H1 (cell line): Measurements from ENCODE around the gene BIRC7. TPM values are rescaled to one million over a fixed set of nuclear protein-coding genes. Genes with fewer than 3 reads are reported as not detected.
"Not testable (repeated sequence)": the region's sequence is repeated elsewhere in the genome, so short reads cannot be mapped to it uniquely, and the experiment has no call there.

Source experiments
- CTCF ChIA-PET: fragments of 300-600 bp; sonication (Branson Sonifier 250); formaldehyde crosslinking; loops from one replicate; lab custom pipeline; 2021; ENCODE audit not compliant: partially characterized antibody; lab: Charles Lee
- POLR2A ChIA-PET: fragments of 300-600 bp; sonication (Branson Sonifier 250); formaldehyde crosslinking; loops from one replicate; lab custom pipeline; 2021; ENCODE audit warnings: inconsistent platforms; ENCODE audit not compliant: partially characterized antibody; lab: Charles Lee
- DNase-seq, 2 experiments: peaks; one replicate each; pipeline versions ENCODE4 v3.0.0 to v3.0.0-alpha.2; 2010 to 2022; ENCODE audit warnings: low spot score in 2 of 2, low read depth in 1 of 2, mixed read lengths in 1 of 2
- FAIRE-seq: peaks from 2 replicates; lab custom pipeline; 2011; peaks lifted over from hg19 to GRCh38; lab: Jason Lieb, UNC
- H2AFZ ChIP-seq: 2 replicates; pipeline ENCODE4 v1.8.1; 2012; ENCODE audit warnings: low read length, inconsistent platforms
- H2AK5ac ChIP-seq: 2 replicates; pipeline ENCODE4 v1.6.1; 2013; ENCODE audit warnings: low read depth, low read length
- H2BK120ac ChIP-seq: replicated peaks from 2 replicates; pipeline ENCODE3; 2013; ENCODE audit warnings: low read depth, low read length, inconsistent platforms
- H2BK12ac ChIP-seq: 2 replicates; pipeline ENCODE4 v1.6.1; 2013; ENCODE audit warnings: low read depth, low read length
- H2BK15ac ChIP-seq: 2 replicates; pipeline ENCODE4 v1.6.1; 2013; ENCODE audit warnings: low read length
- H2BK20ac ChIP-seq: 2 replicates; pipeline ENCODE4 v1.6.1; 2013; ENCODE audit warnings: low read length
- H2BK5ac ChIP-seq: 2 replicates; pipeline ENCODE4 v1.6.1; 2013; ENCODE audit warnings: low read depth, low read length
- H3K14ac ChIP-seq: 2 replicates; pipeline ENCODE4 v1.6.1; 2013; ENCODE audit warnings: inconsistent platforms; ENCODE audit not compliant: insufficient read length
- H3K18ac ChIP-seq: 2 replicates; pipeline ENCODE4 v1.6.1; 2013; ENCODE audit warnings: low read length; ENCODE audit errors: extremely low read depth
- H3K23ac ChIP-seq: 2 replicates; pipeline ENCODE4 v1.6.1; 2013; ENCODE audit warnings: inconsistent platforms; ENCODE audit not compliant: insufficient read length
- H3K23me2 ChIP-seq: 2 replicates; pipeline ENCODE4 v1.6.1; 2013; ENCODE audit warnings: low read depth, low read length
- H3K27ac ChIP-seq: 2 replicates; pipeline ENCODE4 v1.6.1; 2011; ENCODE audit warnings: low read depth, low read length, inconsistent platforms
- H3K27me3 ChIP-seq, 4 experiments: replicated peaks in 1 of 4; 1 replicate in 1 of 4; 2 replicates in 3 of 4; pipeline versions ENCODE4 v1.6.1 to v1.8.1; 2011 to 2013; ENCODE audit warnings: low read length in 3 of 4, mild to moderate bottlenecking in 3 of 4, inconsistent platforms in 2 of 4, mixed read lengths in 2 of 4, moderate library complexity in 1 of 4; ENCODE audit not compliant: control insufficient read depth in 3 of 4, insufficient read depth in 3 of 4; ENCODE audit errors: extremely low read depth in 1 of 4
- H3K36me3 ChIP-seq, 4 experiments: 2 replicates each; pipeline versions ENCODE4 v1.6.1 to v1.8.1; 2011 to 2013; ENCODE audit warnings: mild to moderate bottlenecking in 4 of 4, low read length in 3 of 4, moderate library complexity in 2 of 4, control low read depth in 1 of 4, inconsistent platforms in 1 of 4; ENCODE audit not compliant: insufficient read depth in 4 of 4, control insufficient read depth in 2 of 4
- H3K4ac ChIP-seq: replicated peaks from 2 replicates; pipeline ENCODE3; 2013; ENCODE audit warnings: low read length, low read depth, mixed read lengths, inconsistent platforms; ENCODE audit not compliant: insufficient read length
- H3K4me1 ChIP-seq, 4 experiments: replicated peaks in 1 of 4; 1 replicate in 1 of 4; 2 replicates in 3 of 4; pipeline versions ENCODE4 v1.6.1 to v1.8.1; 2011 to 2013; ENCODE audit warnings: low read length in 3 of 4, inconsistent platforms in 2 of 4, mixed read lengths in 1 of 4; ENCODE audit not compliant: insufficient read depth in 4 of 4, control insufficient read depth in 3 of 4
- H3K4me2 ChIP-seq, 2 experiments: 2 replicates each; pipeline versions ENCODE4 v1.6.1 to v1.8.1; 2011 to 2013; ENCODE audit warnings: low read depth in 2 of 2, low read length in 2 of 2, control low read depth in 1 of 2, inconsistent platforms in 1 of 2, mild to moderate bottlenecking in 1 of 2; ENCODE audit not compliant: insufficient read depth in 1 of 2
- H3K4me3 ChIP-seq, 4 experiments: fragments of 200-600, 300-600 bp in 1 of 4; sonication (generic), shearing (Covaris generic), sonication (Bioruptor Twin) in 1 of 4; 2 replicates each; pipeline versions ENCODE4 v1.5.1 to v1.8.1; 2011 to 2016; ENCODE audit warnings: low read length in 4 of 4, low read depth in 3 of 4, control low read depth in 2 of 4, inconsistent platforms in 2 of 4, mild to moderate bottlenecking in 2 of 4, mixed read lengths in 1 of 4, moderate library complexity in 1 of 4; ENCODE audit not compliant: insufficient read depth in 2 of 4; ENCODE audit errors: extremely low read depth in 1 of 4
- H3K56ac ChIP-seq: replicated peaks from 2 replicates; pipeline ENCODE3; 2013; ENCODE audit warnings: low read depth, mild to moderate bottlenecking, mixed read lengths, low read length, inconsistent platforms; ENCODE audit not compliant: insufficient read length
- H3K79me1 ChIP-seq: 2 replicates; pipeline ENCODE4 v1.6.1; 2013; ENCODE audit warnings: low read depth, low read length, control low read depth
- H3K79me2 ChIP-seq, 2 experiments: 2 replicates each; pipeline versions ENCODE4 v1.6.1 to v1.8.1; 2012 to 2013; ENCODE audit warnings: low read length in 2 of 2, mild to moderate bottlenecking in 2 of 2, inconsistent platforms in 1 of 2; ENCODE audit not compliant: insufficient read depth in 2 of 2, control insufficient read depth in 1 of 2
- H3K9ac ChIP-seq, 4 experiments: replicated peaks in 1 of 4; 1 replicate in 1 of 4; 2 replicates in 3 of 4; pipeline versions ENCODE4 v1.6.1 to v1.8.1; 2011 to 2013; ENCODE audit warnings: low read depth in 3 of 4, low read length in 3 of 4, control low read depth in 2 of 4, mild to moderate bottlenecking in 2 of 4, moderate library complexity in 2 of 4, inconsistent platforms in 1 of 4; ENCODE audit errors: extremely low read depth in 1 of 4
- H3K9me3 ChIP-seq, 2 experiments: 2 replicates each; pipeline versions ENCODE4 v1.6.1 to v1.8.1; 2012 to 2013; ENCODE audit warnings: mild to moderate bottlenecking in 2 of 2, moderate library complexity in 2 of 2, control low read depth in 1 of 2, inconsistent platforms in 1 of 2, low read depth in 1 of 2, low read length in 1 of 2, mixed read lengths in 1 of 2; ENCODE audit not compliant: insufficient read depth in 2 of 2
- H4K20me1 ChIP-seq, 2 experiments: replicated peaks in 1 of 2; 2 replicates each; pipeline versions ENCODE3 to v1.8.1; 2011 to 2013; ENCODE audit warnings: inconsistent platforms in 2 of 2, low read length in 2 of 2, mild to moderate bottlenecking in 1 of 2; ENCODE audit not compliant: insufficient read depth in 2 of 2, control insufficient read depth in 1 of 2
- H4K5ac ChIP-seq: 2 replicates; pipeline ENCODE4 v1.6.1; 2013; ENCODE audit warnings: low read length, low read depth, mixed read lengths, inconsistent platforms; ENCODE audit not compliant: insufficient read length
- H4K8ac ChIP-seq: 2 replicates; pipeline ENCODE4 v1.8.0; 2013; ENCODE audit warnings: mild to moderate bottlenecking, moderate library complexity, low read length, inconsistent platforms; ENCODE audit not compliant: insufficient read depth; ENCODE audit errors: extremely low read depth
- H4K91ac ChIP-seq: replicated peaks from 2 replicates; pipeline ENCODE3; 2013; ENCODE audit warnings: low read length, mixed read lengths, inconsistent platforms; ENCODE audit not compliant: insufficient read length
- ASH2L ChIP-seq: fragments of 200-600, 300-600 bp; sonication (generic); IDR thresholded peaks from one replicate; pipeline ENCODE4 v1.7.1; 2017; ENCODE audit warnings: low read length
- BCL11A ChIP-seq, 2 experiments: IDR thresholded peaks; one replicate each; pipeline ENCODE4 v1.6.1; 2011; ENCODE audit warnings: low read depth in 2 of 2, low read length in 2 of 2, mild to moderate bottlenecking in 2 of 2
- CREB1 ChIP-seq: IDR thresholded peaks from 2 replicates; pipeline ENCODE4 v1.6.1; 2012; ENCODE audit warnings: inconsistent platforms
- POLR2A ChIP-seq, 2 experiments: IDR thresholded peaks; 1 replicate in 1 of 2; 2 replicates in 1 of 2; pipeline ENCODE4 v1.6.1; 2011; ENCODE audit warnings: low read depth in 2 of 2, low read length in 2 of 2, mild to moderate bottlenecking in 2 of 2; ENCODE audit errors: control extremely low read depth in 1 of 2
- RAD21 ChIP-seq, 2 experiments: IDR thresholded peaks in 1 of 2; conservative IDR thresholded peaks in 1 of 2; 2 replicates each; pipeline ENCODE4 v1.6.1; 2011; ENCODE audit warnings: low read depth in 2 of 2, low read length in 2 of 2, improper control_type of control experiment in 1 of 2, inconsistent platforms in 1 of 2, mild to moderate bottlenecking in 1 of 2, moderate library complexity in 1 of 2
- TEAD4 ChIP-seq: IDR thresholded peaks from 2 replicates; pipeline ENCODE4 v1.6.1; 2012; ENCODE audit warnings: low read depth, low read length, inconsistent platforms, mixed read lengths
- ZNF274 ChIP-seq: IDR thresholded peaks from 2 replicates; pipeline ENCODE4 v1.7.0; 2012; ENCODE audit warnings: low read length, borderline replicate concordance; ENCODE audit errors: extremely low read depth
- WGBS, 2 experiments: shearing (Covaris generic) in 1 of 2; methylation state at CpG; one replicate each; pipeline versions ENCODE4 v1.1.6 to v1.1.7; 2013 to 2015; ENCODE audit warnings: low lambda C conversion rate in 2 of 2, mixed read lengths in 2 of 2, inconsistent platforms in 1 of 2, low coverage in 1 of 2, missing lambda C conversion rate in 1 of 2; ENCODE audit not compliant: insufficient replicate concordance in 2 of 2, insufficient coverage in 1 of 2, insufficient read length in 1 of 2; ENCODE audit errors: extremely low coverage in 1 of 2, missing lambda C conversion rate in 1 of 2; 5-methylcytosine and 5-hydroxymethylcytosine counted together
- polyA plus RNA-seq, 7 experiments: library from polyadenylated mRNA; depleted of rRNA in 3 of 7; stranded (reverse) in 5 of 7; unstranded in 2 of 7; fragments of >200 nt in 5 of 7; fragments of 200-250 nt in 2 of 7; gene quantifications; 1 replicate in 5 of 7; 2 replicates in 1 of 7; 4 replicates in 1 of 7; pipeline versions ENCODE4 v1.2.1 to v1.2.3, GENCODE V29; 2011 to 2013; ENCODE audit warnings: missing spikeins in 2 of 7, mixed read lengths in 2 of 7
- total RNA-seq: library from RNA; stranded (reverse); fragmentation: NEBNext Ultra II Directional; extraction: Animal tissue kit (Norgen Biotek cat#: 25700); gene quantifications from 2 replicates; pipeline ENCODE4 v1.2.1, GENCODE V29; 2021

Gene BIRC7
- total and polyA plus RNA-seq, 2 of the 8 experiments (the other 6 are each of a cell fraction or from before 2014, with no cell fraction given) = 0.11 to 0.41 TPM

GRCh38 chr20:63220696-63221399 is 14.9 kb upstream of the BIRC7 start (continued):
- no peak for TF ChIP-seq ASH2L
- no peak for TF ChIP-seq TEAD4
- no peak for TF ChIP-seq ZNF274
- no peak for TF ChIP-seq CREB1
- TF ChIP-seq BCL11A (IDR thresholded peaks at IDR 0.05; ENCODE audit: low read depth in 2 of 2, low read length in 2 of 2) = no peak
- TF ChIP-seq RAD21 (IDR thresholded peaks at IDR 0.05 in 1 of 2, conservative IDR thresholded peaks at IDR 0.05 in 1 of 2; ENCODE audit: low read depth in 2 of 2, low read length in 2 of 2) = no peak
- no peak for TF ChIP-seq POLR2A (IDR thresholded peaks at IDR 0.05; ENCODE audit: control extremely low read depth in 1 of 2, low read depth in 2 of 2, low read length in 2 of 2)

DNA sequence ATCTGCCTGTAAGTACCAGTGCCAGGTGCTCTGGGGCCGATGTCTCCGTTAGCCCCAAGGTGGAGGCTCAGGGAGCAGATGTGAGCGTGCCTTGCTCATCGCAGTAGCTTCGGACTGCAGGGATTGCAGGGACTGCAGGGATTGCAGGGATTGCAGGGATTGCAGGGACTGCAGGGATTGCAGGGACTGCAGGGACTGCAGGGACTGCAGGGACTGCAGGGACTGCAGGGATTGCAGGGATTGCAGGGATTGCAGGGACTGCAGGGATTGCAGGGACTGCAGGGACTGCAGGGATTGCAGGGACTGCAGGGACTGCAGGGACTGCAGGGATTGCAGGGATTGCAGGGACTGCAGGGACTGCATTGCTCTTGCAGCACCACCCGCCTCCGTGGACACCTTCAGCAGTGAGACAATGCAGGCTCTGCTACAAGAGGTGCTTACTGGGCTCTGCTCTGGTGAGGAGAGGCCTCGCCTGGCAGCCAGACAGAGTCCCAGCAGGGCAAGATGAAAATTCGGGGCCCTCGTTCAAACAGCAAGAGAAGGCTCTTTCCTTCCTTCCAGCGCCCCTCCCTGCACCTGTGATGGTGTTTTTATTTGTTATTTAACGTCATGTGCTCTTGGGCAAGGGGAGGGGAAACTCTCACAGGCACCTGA is 14.2 kb upstream of the BIRC7 start:
- not testable (repeated sequence) for H2BK12ac ChIP-seq, DNase-seq, H3K27me3 ChIP-seq, H2BK5ac ChIP-seq, H4K91ac ChIP-seq, H3K23ac ChIP-seq, FAIRE-seq, H3K36me3 ChIP-seq, H4K20me1 ChIP-seq, H3K79me1 ChIP-seq, H3K27ac ChIP-seq, H3K4ac ChIP-seq, H2BK120ac ChIP-seq, H2AK5ac ChIP-seq, H3K18ac ChIP-seq, H4K8ac ChIP-seq, H3K79me2 ChIP-seq, H3K23me2 ChIP-seq, H3K9ac ChIP-seq, H3K4me3 ChIP-seq, H3K56ac ChIP-seq, H4K5ac ChIP-seq, H3K4me2 ChIP-seq, H3K9me3 ChIP-seq, H3K14ac ChIP-seq, H2AFZ ChIP-seq, H2BK20ac ChIP-seq
- 0 out of 2 replicates have a peak overlapping the region, but pooled peaks have one; percentile 46 for H2BK15ac ChIP-seq
- POLR2A ChIA-PET = interaction anchor here (1.0 kb wide), 2 partner anchors 10 to 32 kb away, joined by 3 read pairs; partner anchors contain the start of gene NKAIN4
- CTCF ChIA-PET = interaction anchor here (0.8 to 3.1 kb wide), 7 partner anchors 9 to 136 kb away, joined by 3 to 18 read pairs (median 5); no protein-coding TSS in a partner anchor
- WGBS, 2 experiments = 76% methylated on average over 12 of the region's 12 CpGs; no CpG with 5 or more reads in 1 of the 2 experiments
- H3K4me1 ChIP-seq = peaks cover 0 to 11% (median 3%) of the 10 kb centered on the region in 4 experiments; a peak in 5 of 7 replicates
